Measurements from ENCODE around the gene ENPP6.

Gene ENPP6

DNA sequence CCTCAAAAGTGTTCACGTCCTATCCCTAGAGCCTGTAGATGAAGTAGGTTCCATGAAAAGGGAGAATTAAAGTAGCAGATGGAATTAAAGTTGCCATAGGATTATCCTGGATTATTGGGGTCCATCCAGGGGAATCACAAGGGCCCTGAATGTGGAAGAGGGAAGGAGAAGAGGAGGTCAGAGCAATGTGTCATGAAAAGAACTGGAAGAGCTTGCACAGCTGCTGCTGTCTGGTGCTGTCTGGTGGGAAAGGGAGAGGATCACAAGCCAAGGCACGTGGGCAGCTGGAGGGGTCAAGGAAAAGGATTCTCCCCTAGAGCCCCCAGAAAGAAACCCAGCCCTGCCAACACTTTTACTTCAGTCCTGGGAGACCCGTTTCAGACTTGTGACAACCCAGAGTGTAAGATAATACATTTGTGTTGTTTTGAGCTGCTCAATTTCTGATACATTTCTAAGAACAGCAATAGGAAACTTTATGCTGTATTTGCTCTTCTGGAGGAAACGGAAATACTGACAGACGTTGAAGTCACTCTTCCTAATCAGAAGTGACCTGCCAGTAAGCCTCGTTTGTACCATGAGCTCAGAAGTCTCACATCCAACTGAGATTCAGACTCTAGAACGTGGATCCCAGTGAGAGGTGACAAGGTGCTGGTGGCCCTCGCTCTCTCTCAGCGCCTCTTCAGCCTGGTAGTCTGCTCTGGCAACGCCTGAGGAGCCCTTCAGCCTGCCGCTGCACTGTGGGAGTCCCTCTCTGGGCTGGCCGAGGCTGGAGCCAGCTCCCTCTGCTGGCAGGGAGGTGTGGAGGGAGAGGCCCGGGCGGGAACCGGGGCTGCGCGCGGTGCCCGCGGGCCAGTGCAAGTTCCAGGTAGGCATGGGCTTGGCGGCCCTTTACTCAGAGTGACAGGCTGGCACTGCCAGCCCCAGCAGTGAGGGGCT, 34.7 kb upstream of the ENPP6 start:
- Histone ChIP-seq H3K36me3 (ENCODE audit: control insufficient read depth, insufficient read depth, low read length) (no peaks in the 10 kb centered on the region), H3K27ac (ENCODE audit: low read depth, low read length) (no peak overlapping the region), H3K4me1 (ENCODE audit: control insufficient read depth, insufficient read depth, low read length) (no peaks in the 10 kb centered on the region), H3K9ac (ENCODE audit: low read length) (no peak overlapping the region), H3K4me3 (ENCODE audit: low read length) (no peak overlapping the region), H3K27me3 (ENCODE audit: control insufficient read depth, insufficient read depth, low read length) (no peaks in the 10 kb centered on the region)

DNA sequence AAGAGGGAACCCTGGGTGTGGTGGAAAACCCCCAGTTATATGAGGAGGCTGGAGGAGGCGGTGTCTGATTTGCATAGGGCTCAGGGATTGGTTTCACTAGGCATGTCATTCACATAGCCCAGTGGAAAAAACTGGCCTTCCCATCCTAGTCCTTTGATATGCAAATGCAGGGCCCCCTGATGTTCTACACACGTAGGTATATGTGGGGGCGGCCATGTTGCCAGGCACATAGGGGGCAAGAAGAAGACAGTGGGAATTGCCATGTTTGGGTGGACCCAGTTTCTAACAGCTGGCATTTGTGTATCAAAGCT, 34.0 kb upstream of the ENPP6 start:
- Histone ChIP-seq H3K9ac (ENCODE audit: low read length) (no peak overlapping the region), H3K4me1 (ENCODE audit: control insufficient read depth, insufficient read depth, low read length) (no peaks in the 10 kb centered on the region), H3K27me3 (ENCODE audit: control insufficient read depth, insufficient read depth, low read length) (no peaks in the 10 kb centered on the region), H3K4me3 (ENCODE audit: low read length) (no peak overlapping the region), H3K36me3 (ENCODE audit: control insufficient read depth, insufficient read depth, low read length) (no peaks in the 10 kb centered on the region), H3K27ac (ENCODE audit: low read depth, low read length) (no peak overlapping the region)

DNA sequence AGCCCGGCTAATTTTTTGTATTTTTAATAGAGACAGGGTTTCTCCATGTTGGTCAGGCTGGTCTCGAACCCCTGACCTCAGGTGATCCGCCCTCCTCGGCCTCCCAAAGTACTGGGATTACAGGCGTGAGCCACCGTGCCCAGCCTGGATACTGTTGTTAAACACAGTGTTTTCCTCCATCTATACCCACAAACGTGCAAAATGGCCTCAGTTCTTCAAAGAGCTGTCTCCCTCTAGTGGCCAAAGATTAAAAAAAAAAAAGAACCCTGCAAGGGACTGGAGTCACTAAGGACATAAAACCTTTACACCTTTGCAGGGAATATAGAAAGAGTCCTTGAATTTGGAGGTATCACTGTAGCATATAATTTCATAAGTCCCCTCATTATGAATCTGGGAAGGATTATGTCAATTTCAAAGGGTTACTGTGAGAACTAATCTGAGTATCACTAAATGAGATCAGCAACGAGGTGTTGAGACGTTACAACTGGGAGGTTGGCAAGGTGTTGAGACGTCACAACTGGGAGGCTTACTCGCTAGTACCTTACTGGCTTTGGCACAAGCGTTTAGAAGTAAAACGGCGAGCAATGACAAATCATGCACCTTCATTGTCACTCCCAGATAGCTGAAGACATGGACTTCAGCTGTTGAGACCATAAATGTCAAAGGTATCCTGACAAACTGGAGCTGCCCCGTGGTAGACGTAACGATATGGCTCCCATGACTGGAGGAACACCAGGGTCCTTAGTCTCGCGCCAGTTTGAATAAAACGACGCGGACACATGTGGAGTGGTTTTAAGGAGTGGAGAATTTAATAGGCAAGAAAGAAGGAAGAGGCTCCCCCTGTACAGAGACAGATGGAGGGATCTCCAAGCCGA, 33.4 kb upstream of the ENPP6 start:
- no peak overlapping the region for H3K27ac ChIP-seq (ENCODE audit: low read depth, low read length)
- no peaks in the 10 kb centered on the region for H3K27me3 ChIP-seq (ENCODE audit: control insufficient read depth, insufficient read depth, low read length)
- no peak overlapping the region for H3K9ac ChIP-seq (ENCODE audit: low read length)
- no peaks in the 10 kb centered on the region for H3K36me3 ChIP-seq (ENCODE audit: control insufficient read depth, insufficient read depth, low read length)
- H3K4me1 ChIP-seq (ENCODE audit: control insufficient read depth, insufficient read depth, low read length): no peaks in the 10 kb centered on the region
- no peak overlapping the region for H3K4me3 ChIP-seq (ENCODE audit: low read length)

DNA sequence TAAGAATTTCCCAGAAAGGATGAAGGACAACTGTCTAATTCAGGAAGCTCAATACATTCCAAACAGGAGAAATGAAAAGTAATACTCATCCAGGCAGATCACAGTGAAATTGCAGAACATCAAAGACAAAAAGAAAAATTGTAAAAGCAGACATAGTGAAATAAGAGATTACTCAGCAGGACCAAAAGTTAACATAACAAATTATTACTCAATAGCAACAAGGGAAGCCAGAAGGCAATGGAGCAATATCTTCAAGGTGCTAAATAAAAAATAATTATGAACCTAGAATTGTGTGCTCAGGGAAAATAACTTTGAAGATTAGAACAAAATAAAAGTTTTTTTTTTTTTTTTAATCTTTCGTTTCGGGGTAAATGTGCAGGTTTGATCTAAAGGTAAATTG, 30.5 kb upstream of the ENPP6 start:
- Histone ChIP-seq H3K36me3 (ENCODE audit: control insufficient read depth, insufficient read depth, low read length) (no peaks in the 10 kb centered on the region), H3K4me1 (ENCODE audit: control insufficient read depth, insufficient read depth, low read length) (no peaks in the 10 kb centered on the region), H3K27me3 (ENCODE audit: control insufficient read depth, insufficient read depth, low read length) (no peaks in the 10 kb centered on the region), H3K9ac (ENCODE audit: low read length) (no peak overlapping the region), H3K27ac (ENCODE audit: low read depth, low read length) (no peak overlapping the region), H3K4me3 (ENCODE audit: low read length) (no peak overlapping the region)

DNA sequence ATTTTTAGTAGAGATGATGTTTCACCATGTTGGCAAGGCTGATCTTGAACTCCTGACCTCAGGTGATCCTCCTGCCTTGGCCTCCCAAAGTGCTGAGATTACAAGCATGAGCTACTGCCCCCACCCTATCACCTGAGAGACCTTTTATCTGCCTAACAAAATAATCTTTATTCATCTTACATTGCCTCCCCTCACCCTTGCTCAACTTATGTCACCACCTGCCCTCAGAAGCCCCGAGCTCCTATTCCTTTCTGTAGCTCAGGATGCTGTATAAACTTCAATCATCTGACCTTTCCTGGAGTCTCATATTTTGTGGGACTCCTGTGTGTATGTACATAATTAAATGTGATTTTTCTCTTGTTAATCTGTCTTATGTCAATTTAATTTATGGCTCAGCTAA, 29.7 kb upstream of the ENPP6 start:
- no peaks in the 10 kb centered on the region for H3K4me1 ChIP-seq (ENCODE audit: control insufficient read depth, insufficient read depth, low read length)
- H3K9ac ChIP-seq (ENCODE audit: low read length): no peak overlapping the region
- H3K36me3 ChIP-seq (ENCODE audit: control insufficient read depth, insufficient read depth, low read length): no peaks in the 10 kb centered on the region
- H3K4me3 ChIP-seq (ENCODE audit: low read length): no peak overlapping the region
- no peaks in the 10 kb centered on the region for H3K27me3 ChIP-seq (ENCODE audit: control insufficient read depth, insufficient read depth, low read length)
- no peak overlapping the region for H3K27ac ChIP-seq (ENCODE audit: low read depth, low read length)

DNA sequence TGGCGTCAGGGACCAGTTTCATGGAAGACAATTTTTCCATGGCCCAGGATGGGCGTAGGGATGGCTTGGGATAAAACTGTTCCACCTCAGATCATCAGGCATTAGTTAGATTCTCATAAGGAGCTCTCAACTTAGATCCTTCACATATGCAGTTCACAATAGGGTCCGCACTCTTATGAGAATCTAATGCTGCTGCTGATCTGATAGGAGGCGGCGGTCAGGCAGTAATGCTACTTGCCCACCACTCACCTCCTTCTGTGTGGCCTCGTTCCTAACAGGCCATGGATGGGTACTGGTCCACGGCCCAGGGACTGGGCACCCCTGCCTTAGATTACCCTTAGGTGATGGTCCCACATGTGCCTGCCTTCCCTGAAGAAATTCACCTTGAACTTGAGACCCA, 28.8 kb upstream of the ENPP6 start:
- H3K4me3 ChIP-seq (ENCODE audit: low read length): no peak overlapping the region
- H3K36me3 ChIP-seq (ENCODE audit: control insufficient read depth, insufficient read depth, low read length): no peaks in the 10 kb centered on the region
- H3K9ac ChIP-seq (ENCODE audit: low read length): no peak overlapping the region
- H3K4me1 ChIP-seq (ENCODE audit: control insufficient read depth, insufficient read depth, low read length): no peaks in the 10 kb centered on the region
- no peak overlapping the region for H3K27ac ChIP-seq (ENCODE audit: low read depth, low read length)
- no peaks in the 10 kb centered on the region for H3K27me3 ChIP-seq (ENCODE audit: control insufficient read depth, insufficient read depth, low read length)

GRCh38 chr4:184238072-184238745, 20.5 kb upstream of the ENPP6 start:
- H3K27ac ChIP-seq (ENCODE audit: low read depth, low read length): no peak overlapping the region
- no peak overlapping the region for H3K9ac ChIP-seq (ENCODE audit: low read length)
- no peak overlapping the region for H3K4me3 ChIP-seq (ENCODE audit: low read length)
- H3K4me1 ChIP-seq (ENCODE audit: control insufficient read depth, insufficient read depth, low read length): no peaks in the 10 kb centered on the region
- no peaks in the 10 kb centered on the region for H3K36me3 ChIP-seq (ENCODE audit: control insufficient read depth, insufficient read depth, low read length)
- H3K27me3 ChIP-seq (ENCODE audit: control insufficient read depth, insufficient read depth, low read length): no peaks in the 10 kb centered on the region

GRCh38 chr4:184237612-184238011, 19.9 kb upstream of the ENPP6 start:
- H3K27ac ChIP-seq (ENCODE audit: low read depth, low read length): no peak overlapping the region
- H3K9ac ChIP-seq (ENCODE audit: low read length): no peak overlapping the region
- H3K4me3 ChIP-seq (ENCODE audit: low read length): no peak overlapping the region
- H3K4me1 ChIP-seq (ENCODE audit: control insufficient read depth, insufficient read depth, low read length): no peaks in the 10 kb centered on the region
- H3K27me3 ChIP-seq (ENCODE audit: control insufficient read depth, insufficient read depth, low read length): no peaks in the 10 kb centered on the region
- H3K36me3 ChIP-seq (ENCODE audit: control insufficient read depth, insufficient read depth, low read length): no peaks in the 10 kb centered on the region

DNA sequence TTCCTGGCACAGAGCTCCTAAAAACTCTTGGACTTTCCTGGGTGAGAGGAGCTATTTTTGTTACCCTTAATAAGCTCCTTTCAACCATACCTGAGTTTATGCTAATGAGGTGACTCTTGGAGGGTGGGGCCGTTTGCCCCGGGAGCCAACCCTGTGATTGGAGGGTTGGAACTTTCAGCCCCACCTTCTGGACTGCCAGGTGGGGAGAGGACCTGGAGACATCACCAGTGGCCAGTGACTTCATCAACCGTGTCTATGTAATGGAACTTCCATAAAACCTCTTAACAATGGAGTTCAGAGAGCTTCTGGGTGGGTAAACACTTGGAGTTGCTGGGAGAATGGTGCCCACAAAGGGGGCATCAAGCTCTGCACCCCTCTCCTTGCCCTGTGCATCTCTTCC, 17.9 kb upstream of the ENPP6 start:
- Histone ChIP-seq H3K4me3 (ENCODE audit: low read length) (no peak overlapping the region), H3K36me3 (ENCODE audit: control insufficient read depth, insufficient read depth, low read length) (no peaks in the 10 kb centered on the region)

GRCh38 chr4:184234155-184234554, 16.5 kb upstream of the ENPP6 start:
- H3K4me1 ChIP-seq (ENCODE audit: control insufficient read depth, insufficient read depth, low read length): no peaks in the 10 kb centered on the region
- no peaks in the 10 kb centered on the region for H3K27me3 ChIP-seq (ENCODE audit: control insufficient read depth, insufficient read depth, low read length)
- no peak overlapping the region for H3K27ac ChIP-seq (ENCODE audit: low read depth, low read length)
- no peaks in the 10 kb centered on the region for H3K36me3 ChIP-seq (ENCODE audit: control insufficient read depth, insufficient read depth, low read length)
- no peak overlapping the region for H3K9ac ChIP-seq (ENCODE audit: low read length)
- no peak overlapping the region for H3K4me3 ChIP-seq (ENCODE audit: low read length)

More for the DNA sequence above, 17.9 kb upstream of the ENPP6 start:
- Histone ChIP-seq H3K4me1 (ENCODE audit: control insufficient read depth, insufficient read depth, low read length) (no peaks in the 10 kb centered on the region), H3K27ac (ENCODE audit: low read depth, low read length) (no peak overlapping the region), H3K9ac (ENCODE audit: low read length) (no peak overlapping the region), H3K27me3 (ENCODE audit: control insufficient read depth, insufficient read depth, low read length) (no peaks in the 10 kb centered on the region)

GRCh38 chr4:184232975-184233374, 15.3 kb upstream of the ENPP6 start:
- no peak overlapping the region for H3K4me3 ChIP-seq (ENCODE audit: low read length)
- no peak overlapping the region for H3K9ac ChIP-seq (ENCODE audit: low read length)
- H3K27ac ChIP-seq (ENCODE audit: low read depth, low read length): no peak overlapping the region
- H3K36me3 ChIP-seq (ENCODE audit: control insufficient read depth, insufficient read depth, low read length): no peaks in the 10 kb centered on the region
- H3K27me3 ChIP-seq (ENCODE audit: control insufficient read depth, insufficient read depth, low read length): no peaks in the 10 kb centered on the region
- no peaks in the 10 kb centered on the region for H3K4me1 ChIP-seq (ENCODE audit: control insufficient read depth, insufficient read depth, low read length)

GRCh38 chr4:184232202-184232601, 14.5 kb upstream of the ENPP6 start:
- no peak overlapping the region for H3K4me3 ChIP-seq (ENCODE audit: low read length)
- H3K9ac ChIP-seq (ENCODE audit: low read length): no peak overlapping the region
- no peaks in the 10 kb centered on the region for H3K4me1 ChIP-seq (ENCODE audit: control insufficient read depth, insufficient read depth, low read length)
- H3K27ac ChIP-seq (ENCODE audit: low read depth, low read length): no peak overlapping the region
- H3K36me3 ChIP-seq (ENCODE audit: control insufficient read depth, insufficient read depth, low read length): no peaks in the 10 kb centered on the region
- H3K27me3 ChIP-seq (ENCODE audit: control insufficient read depth, insufficient read depth, low read length): no peaks in the 10 kb centered on the region

Measured in rectal smooth muscle tissue (tissue), 1 donor.